CD4-positive, alpha-beta T cell treated with Interleukin-1 beta for 1 hour (primary cell): Measurements from ENCODE around the gene TMEM30A.
A peak's percentile ranks its signal among the peaks of the same experiment; 100 is the strongest.

Source experiments
- DNase-seq, 2 donors: peaks; one replicate each; pipeline ENCODE4 v3.0.0-alpha.2; 2020 to 2022

Gene TMEM30A

DNA sequence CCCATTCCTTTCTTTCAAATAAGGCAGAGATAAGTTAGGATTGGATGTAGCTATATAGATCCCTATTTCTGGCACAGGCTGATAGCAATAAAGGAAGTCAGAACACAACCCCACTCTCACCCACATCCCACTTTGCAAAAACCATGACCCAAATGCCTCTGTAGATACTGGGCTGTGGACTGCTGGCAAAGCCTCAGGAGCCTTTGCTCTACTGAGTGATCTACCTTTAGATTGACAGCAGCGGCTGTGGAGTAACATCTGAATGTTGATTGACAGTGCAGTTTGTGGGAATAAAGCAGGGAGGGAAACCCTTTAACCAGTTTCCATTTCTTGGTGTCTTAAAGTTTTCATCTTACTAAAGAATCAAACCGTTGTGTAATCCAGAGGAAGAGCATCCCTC is 6.7 kb upstream of the TMEM30A start:
- no peak for DNase-seq

DNA sequence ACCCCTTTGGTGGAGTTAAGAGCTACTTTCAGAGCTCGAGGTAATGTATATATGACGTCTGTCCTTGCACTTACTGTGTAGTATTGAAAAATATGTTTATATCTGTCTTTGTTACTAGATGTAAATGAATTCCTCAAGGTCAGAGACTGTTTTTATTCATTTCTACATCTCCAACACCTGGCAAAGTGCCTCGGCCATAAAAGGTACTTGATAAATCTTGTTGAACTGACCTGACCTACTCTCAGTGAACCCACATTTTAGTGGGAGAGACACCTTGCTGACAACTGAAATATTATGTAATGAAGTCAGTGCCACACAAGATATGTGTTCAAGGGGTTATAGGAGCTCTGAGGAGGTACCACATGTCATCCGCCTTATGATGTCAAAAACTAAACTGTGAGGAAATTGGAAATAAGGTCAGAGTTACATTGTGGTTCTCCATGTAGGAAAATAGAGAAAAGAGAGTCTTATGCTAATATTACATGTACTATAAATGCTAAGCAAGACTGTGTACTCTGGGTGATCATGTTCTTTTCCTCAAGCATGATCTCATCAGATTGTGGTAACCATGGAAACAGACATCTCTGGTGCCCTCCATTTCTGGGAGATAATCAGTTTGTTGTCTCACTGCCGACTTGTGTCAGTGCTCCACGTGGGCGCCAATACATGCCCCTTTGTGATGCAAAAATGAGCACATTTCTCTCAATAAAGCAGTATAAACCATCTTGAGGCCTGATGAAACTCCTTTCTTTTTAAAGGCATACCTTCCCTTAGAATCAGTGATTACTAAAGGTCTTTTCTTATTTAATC is 5.7 kb upstream of the TMEM30A start:
- DNase-seq = no peak

GRCh38 chr6:75288023-75288422 is 3.4 kb upstream of the TMEM30A start:
- DNase-seq = no peak

GRCh38 chr6:75287424-75287823 is 2.8 kb upstream of the TMEM30A start:
- DNase-seq = no peak

GRCh38 chr6:75286955-75287354 is 2.4 kb upstream of the TMEM30A start:
- no peak for DNase-seq

GRCh38 chr6:75285283-75285639 is 669 bp upstream of the TMEM30A start:
- no peak for DNase-seq

DNA sequence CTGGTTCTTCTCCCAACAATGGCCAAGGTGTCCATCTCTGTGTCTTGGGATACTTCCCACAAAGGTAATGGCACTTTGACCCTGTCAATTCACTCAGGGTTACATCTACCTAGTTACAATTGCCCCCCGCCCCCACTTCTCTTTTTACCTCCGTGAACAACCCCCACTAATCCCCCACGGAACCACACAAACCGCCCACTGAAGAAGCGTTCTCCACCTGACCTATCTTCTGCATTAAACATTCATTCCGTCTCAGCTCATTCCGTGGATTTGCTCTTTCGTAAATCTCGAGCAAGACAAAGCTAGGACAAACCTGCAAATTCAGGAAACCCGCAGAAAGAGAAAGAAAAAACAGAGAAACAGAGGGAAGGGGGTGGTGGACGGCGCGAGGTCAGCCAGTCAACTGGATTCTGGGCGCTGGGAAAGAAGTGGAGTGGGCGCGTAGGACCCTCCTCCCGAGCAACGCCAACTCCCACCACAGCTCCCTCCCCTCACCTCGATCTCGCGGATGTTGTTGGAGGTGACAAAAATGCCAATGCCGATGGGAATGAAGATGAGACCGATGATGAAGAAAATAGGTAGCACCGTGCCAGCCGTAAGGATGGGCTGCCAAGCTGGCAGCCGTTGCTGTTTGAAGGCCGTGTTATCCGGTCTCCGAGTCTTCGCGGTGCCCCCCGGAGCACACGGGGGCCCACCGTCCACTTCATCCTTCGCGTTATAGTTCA is 523 bp downstream of the TMEM30A start:
- DNase-seq = peak in 1 of 2 donors; percentile 26

DNA sequence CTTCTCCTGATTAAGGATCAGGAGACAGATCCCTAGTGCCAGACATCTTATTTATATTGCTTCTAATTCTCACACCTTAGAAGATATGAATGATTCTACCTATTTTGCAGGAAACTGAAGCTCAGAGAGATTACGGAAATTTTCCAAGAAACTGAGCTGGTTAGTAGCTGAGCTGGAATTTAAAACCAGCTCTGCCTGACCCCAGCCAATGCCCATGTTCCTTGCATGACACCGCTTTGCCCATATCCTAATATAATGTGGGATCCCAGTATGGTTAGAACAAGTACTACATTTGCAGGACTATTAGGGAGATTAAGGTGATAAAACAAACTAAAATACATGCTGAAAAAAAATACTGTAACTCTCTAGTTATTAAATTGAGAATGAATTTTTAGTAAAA is 1.9 kb downstream of the TMEM30A start:
- no peak for DNase-seq

- no peak for DNase-seq
Observed at GRCh38 chr6:75281653-75282052, 2.9 kb downstream of the TMEM30A start.

GRCh38 chr6:75280131-75280855 is 4.3 kb downstream of the TMEM30A start:
- no peak for DNase-seq

GRCh38 chr6:75279418-75279817 is 5.2 kb downstream of the TMEM30A start:
- DNase-seq = no peak

- DNase-seq = no peak
Observed at GRCh38 chr6:75278474-75279077, 6.0 kb downstream of the TMEM30A start.

- DNase-seq = no peak
Observed at GRCh38 chr6:75275067-75275466, 9.5 kb downstream of the TMEM30A start.

DNA sequence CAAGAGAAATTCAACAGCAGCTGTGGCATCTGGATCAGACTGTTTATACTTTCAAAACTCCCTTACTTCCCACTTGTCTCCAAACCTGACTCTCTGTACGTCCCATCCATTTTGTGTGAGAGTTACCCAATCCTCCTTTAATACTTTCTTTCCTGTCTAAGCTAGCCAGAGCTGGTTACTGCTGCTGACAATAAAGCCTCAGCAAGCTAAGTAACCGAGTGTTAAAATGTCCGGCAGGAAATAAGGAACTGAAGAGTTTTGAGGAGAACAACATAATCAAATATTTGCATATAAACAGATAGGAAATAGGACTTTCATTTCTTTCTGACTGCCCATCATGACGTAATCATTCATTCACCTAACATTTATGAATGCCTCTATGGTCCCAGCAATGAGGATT is 11.6 kb downstream of the TMEM30A start:
- no peak for DNase-seq

- DNase-seq = no peak
Observed at GRCh38 chr6:75272145-75272840, 12.3 kb downstream of the TMEM30A start.

DNA sequence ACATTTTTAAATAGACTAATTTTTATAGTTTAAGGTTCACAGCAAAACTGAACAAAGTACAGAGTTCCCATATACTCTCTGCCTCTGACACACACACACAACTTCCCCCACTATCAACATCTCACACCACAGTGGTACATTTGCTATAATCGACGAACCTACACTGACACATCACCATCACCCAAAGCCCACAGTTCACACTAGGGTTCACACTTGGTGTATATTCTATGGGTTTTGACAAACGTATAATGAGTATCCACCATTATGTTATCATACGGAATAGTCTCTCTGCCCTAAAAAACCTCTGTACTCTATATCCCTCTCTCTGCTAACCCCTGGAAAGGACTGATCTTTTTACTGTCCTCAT is 15.6 kb downstream of the TMEM30A start:
- DNase-seq = peak in 1 of 2 donors; percentile 10

- no peak for DNase-seq
Observed at GRCh38 chr6:75268121-75268987, 16.2 kb downstream of the TMEM30A start.

GRCh38 chr6:75267461-75267860 is 17.1 kb downstream of the TMEM30A start:
- no peak for DNase-seq

DNA sequence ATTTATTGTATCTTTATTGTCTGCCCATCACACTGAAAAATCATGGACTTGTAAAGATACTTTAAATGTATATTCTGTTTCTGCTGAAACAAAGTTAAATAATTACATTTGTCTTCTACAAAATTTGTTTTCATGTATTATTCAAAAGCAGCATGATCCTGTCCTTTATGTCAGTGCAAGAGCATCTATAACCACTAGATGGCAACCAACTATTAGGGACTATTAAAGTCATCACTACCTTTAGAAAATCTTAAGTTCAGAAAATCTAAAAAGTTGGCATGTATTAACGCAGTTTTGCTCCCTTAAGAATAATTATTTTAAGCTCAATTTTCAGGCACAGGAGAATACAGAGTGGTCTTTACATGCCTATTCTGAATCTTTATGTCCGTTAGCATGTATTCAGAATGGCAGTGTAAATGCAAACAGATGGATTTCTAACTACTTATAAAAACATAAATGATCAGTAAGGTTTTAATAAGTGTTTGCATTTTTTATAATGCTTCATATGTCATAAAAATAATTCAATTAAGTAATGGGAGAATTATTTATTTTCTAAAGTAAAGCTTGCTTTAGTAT is 17.8 kb downstream of the TMEM30A start:
- peak in 1 of 2 donors; percentile 54 for DNase-seq

DNA sequence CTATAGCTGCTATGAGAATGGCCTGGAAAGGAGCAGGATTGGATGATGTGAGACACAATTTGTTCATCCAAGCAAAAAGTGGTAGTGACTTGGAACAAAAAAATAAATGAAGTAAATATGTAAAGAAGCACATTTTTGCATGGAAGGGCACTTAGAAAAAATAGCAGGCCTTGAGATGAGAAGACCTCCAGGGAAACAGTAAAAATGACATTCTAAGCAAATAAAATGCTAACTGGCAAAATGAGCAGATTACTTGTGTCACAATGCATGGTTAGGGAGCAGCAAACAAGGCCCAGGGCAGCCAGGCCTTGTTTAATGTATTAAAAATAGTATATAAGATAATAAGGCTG is 21.2 kb downstream of the TMEM30A start:
- no peak for DNase-seq

GRCh38 chr6:75262716-75263400 is 21.7 kb downstream of the TMEM30A start:
- DNase-seq = no peak
